Islet of Langerhans (tissue), 1 donor: ENCODE data around the gene HNRNPR.
"Not testable (repeated sequence)": the region's sequence is repeated elsewhere in the genome, so short reads cannot be mapped to it uniquely, and the experiment has no call there.

Experiments used
- FAIRE-seq: peaks from one replicate; lab custom pipeline; 2011; peaks lifted over from hg19 to GRCh38; lab: Jason Lieb, UNC

The HNRNPR gene

GRCh38 chr1:23344111-23344986 is at the start of gene HNRNPR:
TSS of gene HNRNPR (minus strand) at chr1:23344284. CDS start at chr1:23341008, 3,276 bp downstream.
- FAIRE-seq = peak; percentile 62

GRCh38 chr1:23393706-23394105 is 49.6 kb upstream of the HNRNPR start:
- no peak for FAIRE-seq

DNA sequence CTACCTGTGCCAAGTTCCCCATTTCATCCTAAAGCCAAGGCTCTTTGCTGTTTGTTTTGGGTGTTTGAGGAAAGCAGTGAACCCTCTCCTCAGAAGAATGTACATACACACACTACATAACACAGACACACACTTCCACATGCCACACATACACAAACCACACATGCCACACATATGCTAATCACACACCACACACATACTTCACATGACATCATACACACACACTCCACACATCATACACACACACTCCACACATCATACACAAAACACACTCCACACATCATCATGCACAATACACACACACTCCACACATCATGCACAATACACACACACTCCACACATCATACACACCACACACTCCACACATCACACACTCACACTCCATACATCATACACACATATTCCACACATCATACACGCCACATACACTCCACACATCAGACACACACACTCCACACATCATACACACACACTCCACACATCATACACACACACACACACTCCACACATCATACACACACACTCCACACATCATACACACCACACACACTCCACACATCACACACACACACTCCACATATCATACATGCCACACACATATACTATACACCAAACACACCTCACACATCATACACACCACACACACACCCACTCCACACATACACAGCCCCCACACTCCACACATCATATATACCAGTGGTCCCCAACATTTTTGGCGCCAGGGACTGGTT is 48.2 kb upstream of the HNRNPR start:
- no peak for FAIRE-seq

GRCh38 chr1:23389837-23390321 is 45.8 kb upstream of the HNRNPR start:
- FAIRE-seq = no peak

- no peak for FAIRE-seq
Measured at GRCh38 chr1:23387494-23387893, 43.4 kb upstream of the HNRNPR start.

DNA sequence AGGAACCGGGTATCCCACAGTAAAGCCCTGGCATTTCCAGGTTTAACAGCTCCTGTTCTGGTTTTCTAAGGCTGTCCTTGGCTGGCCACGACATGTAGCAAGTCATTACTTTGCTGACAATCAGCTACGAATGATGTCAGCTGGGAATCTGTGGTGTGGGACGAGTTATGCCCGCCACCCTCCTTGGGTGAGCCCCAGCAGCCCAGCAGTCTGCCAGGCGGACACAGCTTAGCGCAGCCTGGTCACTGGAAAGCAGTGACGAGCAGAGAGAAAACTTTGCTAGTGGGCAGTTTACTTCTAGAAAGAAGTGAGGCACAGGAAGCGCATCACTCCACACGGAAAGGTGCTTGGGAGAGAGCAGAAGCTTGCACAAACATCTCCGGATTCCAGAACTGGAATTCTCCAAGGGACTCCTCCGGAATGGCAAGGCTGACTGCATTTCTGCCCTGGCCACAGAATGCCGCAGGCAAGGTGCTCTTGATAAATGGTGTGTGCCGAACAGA is 41.1 kb upstream of the HNRNPR start:
- FAIRE-seq = no peak

GRCh38 chr1:23384312-23385058 is 40.4 kb upstream of the HNRNPR start:
- no peak for FAIRE-seq

GRCh38 chr1:23383577-23384311 is 39.7 kb upstream of the HNRNPR start:
- FAIRE-seq = no peak

DNA sequence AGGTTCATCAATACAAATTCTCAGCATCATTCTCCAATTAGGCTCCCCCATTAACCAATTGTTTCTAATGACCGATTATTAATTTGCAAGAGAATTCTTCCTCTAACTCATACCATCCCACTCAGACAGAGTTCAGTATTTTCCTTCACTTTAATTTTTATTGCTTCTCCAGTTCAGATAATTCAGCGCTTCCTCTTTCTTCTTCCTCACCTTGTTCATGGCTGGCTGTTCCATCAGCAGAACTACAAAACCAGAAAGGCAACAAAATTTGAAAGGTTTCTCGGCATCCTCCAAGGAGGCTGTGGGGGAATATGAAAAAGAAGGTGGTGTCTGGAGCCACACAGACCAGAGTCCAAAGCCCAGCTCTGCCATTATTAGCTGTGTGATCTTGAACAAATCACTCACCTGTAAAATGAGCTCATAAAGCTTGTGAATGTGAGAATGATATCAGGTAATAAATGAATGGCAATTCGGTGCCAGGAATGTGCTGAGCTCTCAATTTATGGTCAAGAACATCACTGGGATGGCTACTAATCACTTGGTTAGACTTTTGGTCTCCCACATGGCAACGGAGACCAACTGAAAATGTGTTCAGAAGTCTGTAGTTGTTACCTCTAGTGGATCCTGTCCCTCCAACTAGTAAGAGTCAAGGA is 37.3 kb upstream of the HNRNPR start:
- FAIRE-seq = no peak

GRCh38 chr1:23380719-23381118 is 36.6 kb upstream of the HNRNPR start:
- no peak for FAIRE-seq

- not testable (repeated sequence) for FAIRE-seq
Measured at GRCh38 chr1:23380236-23380635, 36.2 kb upstream of the HNRNPR start.

DNA sequence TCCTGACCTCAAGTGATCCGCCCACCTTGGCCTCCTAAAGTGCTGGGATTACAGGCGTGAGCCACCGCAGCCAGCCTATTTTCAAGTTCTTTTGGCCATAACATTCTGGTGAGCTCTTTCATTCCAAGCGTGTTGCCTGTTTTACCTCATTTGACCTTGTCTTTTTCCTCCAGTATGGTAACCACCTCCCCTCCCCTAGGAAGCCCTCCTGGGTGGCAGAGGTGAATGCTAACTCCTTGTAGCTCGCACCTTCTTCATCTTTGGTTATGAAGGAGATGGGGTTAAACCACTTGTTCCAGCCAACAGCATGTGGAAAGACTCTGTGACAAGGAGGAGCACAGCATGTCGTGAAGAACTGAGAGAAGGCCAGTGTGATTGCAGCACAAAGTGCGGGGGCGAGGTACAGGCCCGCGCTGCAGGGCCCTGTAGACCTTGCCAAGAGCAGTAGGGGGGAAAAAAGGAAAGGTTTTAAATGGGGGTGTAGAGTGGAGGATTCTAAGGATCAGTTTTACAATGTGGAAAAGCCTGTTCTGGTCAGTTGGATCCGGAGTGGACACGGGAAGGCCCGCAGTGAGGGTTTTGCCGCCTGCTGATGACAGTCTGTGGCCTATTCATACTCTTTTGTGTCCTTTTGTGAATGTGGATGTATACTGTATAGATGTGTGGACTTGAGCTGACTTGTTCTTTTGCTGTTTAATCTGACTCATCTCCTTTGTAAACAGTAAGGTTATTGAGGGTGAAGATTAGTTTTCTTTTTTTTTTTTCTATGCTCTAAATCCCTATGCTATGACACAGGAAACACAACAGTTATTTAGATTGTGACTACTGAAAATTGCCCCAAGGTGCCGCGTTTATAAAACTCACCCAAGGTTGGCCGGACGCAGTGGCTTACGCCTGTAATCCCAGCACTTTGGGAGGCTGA is 33.1 kb upstream of the HNRNPR start:
- no peak for FAIRE-seq

GRCh38 chr1:23374079-23374735 is 30.1 kb upstream of the HNRNPR start:
- not testable (repeated sequence) for FAIRE-seq

DNA sequence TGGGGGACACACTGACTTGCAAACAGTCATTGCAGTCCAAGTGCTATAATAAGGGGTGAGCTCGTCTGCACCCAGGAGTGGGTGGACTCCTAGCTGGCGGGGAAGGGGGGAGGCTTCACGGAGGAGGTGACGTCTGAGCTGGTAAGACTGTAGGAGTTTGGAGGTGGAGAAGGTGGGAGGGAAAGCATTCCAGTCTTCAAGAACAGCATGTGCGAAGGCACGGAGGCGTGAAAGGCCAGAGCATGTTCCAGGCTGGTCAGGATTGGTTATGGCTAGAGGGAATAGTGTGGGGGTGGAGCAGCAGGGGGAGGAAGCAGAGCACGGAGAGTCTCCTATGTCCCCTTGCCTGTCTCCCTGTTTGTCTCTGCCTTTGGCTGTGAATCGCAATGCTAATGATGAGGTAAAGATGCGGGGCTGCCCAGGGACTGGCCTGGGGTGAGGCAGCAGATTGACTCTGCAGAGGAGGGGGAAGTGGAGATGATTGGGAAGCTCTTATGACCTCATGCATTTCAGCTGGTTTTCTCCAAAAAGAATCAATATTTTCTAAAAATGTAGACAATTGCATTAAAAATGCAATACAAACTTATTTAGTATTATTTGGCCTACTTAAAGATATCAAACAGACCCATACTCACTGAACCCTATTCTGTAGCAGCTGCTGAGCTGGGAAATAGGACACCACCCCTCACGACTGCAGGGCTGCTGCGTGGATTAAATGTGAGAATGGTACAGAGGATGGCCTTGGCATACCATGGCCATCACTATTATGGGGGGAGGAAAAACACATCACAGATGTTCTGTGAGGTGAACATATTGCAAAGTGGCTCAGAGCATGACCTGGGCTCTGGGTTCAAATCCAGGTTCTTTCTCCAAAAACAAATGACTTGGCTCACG is 28.1 kb upstream of the HNRNPR start:
- FAIRE-seq = no peak

GRCh38 chr1:23370709-23371584 is 26.9 kb upstream of the HNRNPR start:
- FAIRE-seq = no peak

GRCh38 chr1:23370330-23370708 is 26.2 kb upstream of the HNRNPR start:
- FAIRE-seq = no peak

- no peak for FAIRE-seq
Measured at GRCh38 chr1:23369335-23370013, 25.4 kb upstream of the HNRNPR start, which contains the start of gene ZNF436. TSS of gene ZNF436 (minus strand) at chr1:23369836. CDS start at chr1:23368005, 1,831 bp downstream.
